Measurements from ENCODE around the gene TIAM2.
"Not testable (repeated sequence)": the region's sequence is repeated elsewhere in the genome, so short reads cannot be mapped to it uniquely, and the experiment has no call there.

Gene TIAM2

DNA sequence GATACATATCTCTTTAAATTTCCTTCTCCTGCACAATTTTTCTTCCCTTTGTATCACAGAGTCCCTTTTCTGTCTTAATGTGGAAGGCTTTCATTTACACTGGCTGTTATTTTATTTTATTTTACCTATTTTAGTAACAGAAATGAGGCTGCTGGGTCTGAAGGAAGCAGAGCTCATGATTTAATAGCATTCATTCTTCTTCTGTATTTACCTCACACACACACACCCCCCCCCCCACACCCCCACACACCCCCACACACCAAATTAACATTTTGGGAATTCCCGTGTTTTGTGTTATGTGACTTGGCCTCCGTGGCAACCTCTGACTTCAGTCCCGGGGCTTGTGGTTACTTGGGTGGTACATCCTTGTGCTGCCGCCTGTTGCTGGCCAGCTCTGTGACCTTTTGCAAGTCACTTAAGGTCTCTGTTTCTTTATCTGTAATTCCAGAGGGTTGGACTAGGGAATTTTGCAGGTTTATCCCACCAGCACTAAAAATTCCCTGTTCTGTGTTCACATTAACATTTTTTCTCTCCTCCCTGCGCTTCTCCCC, 108.8 kb downstream of the TIAM2 start:
- DNase-seq: peak; percentile 51

DNA sequence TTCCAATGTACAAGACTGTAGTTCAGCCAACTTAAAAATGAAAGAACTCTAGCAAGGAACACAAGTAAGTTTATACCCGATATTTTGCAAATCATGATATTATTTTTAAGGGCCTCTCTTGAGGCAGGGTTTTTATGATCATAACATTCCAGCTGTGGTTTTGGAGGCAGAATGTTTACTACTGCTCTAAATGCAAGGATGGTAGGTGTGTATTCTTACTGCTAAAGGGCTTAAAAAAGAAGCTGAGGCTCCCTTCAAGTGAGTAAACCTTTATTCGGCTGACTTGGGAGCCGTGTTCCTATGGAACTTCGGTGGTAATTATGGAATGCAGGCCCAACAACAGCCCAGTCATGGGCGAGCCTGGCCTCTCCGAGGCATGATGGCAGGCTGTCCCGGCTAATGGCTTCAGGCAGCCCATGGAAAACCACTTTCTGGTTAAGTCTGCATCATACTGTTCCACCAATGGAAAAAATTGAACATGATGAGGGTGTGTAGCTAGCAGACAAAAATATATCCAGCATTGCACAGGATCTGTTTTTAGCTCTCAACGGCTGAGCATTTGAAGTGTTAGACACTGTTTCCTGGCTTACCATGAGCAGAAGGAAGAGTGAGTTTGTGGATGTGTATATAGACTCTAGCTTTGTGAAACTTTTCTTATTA, 111.5 kb downstream of the TIAM2 start:
- no peak for DNase-seq

DNA sequence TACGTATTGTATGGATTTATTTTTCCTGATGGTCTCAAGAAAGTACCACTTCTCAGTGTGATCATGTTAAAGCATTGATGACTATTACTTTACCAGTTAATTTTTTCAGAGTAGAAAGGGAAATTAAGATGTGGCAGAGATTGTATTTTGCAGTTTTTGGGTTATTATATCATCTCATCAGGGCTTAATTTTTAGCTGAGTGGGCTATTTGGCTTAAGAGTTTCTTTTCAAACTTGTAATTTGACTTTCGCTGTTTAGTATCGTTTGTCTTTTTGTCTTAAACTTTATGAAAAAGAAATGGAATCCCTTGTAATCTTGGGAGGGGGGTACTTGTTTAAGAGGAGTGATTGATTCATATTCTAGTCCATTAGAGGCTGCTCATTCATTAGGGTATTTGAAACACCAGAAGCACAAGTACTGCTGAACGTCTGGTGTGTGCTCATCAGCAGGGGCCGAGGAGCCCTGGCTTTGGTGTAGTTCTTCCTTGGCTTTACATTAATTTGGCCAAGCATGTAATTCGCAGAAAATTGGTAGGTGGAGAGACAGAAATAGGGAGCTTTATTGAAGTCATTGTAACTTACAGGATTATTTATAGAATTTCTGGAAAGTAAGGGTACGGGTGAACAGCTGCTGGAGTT, 112.4 kb downstream of the TIAM2 start:
- no peak for DNase-seq

DNA sequence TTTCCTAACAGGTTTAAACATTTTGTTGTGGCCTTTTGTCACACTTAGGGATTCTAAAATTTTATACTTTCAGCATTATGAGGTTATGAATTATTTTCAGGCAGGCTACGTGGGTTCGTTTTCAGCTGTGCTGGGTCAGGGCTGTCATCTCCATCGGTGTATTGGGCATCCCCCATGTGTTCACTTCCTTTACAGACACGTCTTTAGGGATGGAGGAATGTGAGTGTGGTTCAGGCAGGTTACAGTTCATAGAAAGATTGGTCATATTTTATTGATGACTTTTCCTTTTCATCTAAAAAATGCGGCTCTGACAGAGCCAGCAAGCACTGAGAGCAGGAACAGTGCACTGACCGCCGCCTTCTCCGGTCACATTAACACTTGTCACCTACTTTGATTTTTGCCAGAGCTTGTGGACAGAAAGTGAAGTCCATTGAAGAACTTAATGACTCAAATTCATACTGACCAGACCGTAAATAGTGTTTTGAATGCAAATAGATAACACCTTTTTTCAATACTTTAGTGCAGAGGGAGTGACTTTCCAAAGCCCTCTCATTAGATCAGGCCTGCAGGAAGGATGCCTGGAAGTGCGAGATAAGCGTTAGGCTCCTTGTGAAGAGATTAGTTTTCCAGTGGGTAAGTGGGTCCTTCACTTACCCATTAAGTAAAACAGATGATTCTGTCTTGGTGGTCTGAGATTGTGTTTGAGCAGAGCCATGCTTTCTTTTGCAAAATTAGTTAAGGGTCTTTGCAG, 113.1 kb downstream of the TIAM2 start:
- no peak for DNase-seq

DNA sequence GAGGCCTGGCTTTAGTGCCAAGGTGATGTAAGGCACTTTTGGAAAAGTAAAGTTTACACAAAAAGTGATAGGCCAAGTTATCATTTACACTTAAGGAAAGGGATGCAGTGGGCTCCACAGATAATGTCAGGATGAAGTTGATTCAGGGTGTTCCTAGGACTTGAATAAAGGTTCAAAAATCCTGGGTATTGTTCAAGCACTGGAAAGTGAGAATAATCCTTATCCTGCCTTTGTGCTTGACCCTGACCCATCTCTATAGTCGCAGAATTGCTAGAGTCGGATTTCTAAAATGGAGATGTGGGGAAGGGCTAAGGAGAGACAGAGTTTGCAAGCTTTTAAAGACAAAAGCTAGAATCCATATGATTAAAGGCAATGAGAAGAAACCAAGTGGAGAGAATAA, 115.6 kb downstream of the TIAM2 start:
- no peak for DNase-seq

DNA sequence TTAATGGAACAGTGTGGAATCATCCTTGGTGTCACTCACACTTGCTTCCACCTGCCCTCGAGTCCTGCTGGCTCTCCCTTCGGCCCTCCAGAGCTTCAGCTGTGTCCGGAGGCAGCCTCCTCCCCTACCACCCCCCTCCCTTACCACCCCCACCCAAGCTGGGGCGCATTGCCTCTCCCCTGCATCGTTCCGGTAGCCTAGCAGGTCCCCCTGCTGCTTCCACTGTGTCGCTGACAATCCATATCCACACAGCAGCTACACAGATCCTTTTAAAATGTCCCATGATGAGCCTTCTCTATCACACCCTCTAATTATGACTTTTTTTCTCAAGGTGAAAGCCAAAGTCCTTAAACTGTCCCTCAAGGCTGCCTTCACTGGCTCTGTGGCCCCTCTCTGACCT, 117.6 kb downstream of the TIAM2 start:
- no peak for DNase-seq

DNA sequence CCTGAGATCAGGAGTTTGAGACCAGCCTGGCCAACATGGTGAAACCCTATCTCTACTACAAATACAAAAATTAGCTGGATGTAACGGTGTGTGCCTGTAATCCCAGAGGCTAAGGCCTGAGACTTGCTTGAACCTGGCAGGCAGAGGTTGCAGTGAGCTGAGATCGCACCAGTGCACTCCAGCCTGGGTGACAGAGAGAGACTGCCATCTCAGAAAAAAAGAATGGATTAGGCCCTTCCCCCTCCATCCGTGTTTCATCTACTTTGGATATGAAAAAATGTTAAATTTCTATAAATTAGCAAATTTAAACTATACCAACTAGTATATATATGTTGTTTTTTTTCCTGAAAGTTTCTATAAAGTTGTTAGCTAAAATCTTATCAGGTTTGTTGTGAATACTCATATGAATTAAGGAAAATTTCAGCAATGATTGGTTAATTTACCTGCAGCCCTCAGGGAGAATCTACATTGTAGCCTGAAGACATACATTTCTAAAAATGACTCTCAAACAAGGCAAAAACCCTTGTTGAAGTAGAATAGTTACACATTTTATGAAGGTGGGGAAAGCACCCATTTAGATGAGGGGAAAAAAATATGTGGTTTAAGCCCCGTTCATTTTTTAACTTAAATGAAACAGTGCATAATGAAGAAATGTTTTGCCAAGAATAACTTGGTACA, 120.9 kb downstream of the TIAM2 start:
- no peak for DNase-seq

DNA sequence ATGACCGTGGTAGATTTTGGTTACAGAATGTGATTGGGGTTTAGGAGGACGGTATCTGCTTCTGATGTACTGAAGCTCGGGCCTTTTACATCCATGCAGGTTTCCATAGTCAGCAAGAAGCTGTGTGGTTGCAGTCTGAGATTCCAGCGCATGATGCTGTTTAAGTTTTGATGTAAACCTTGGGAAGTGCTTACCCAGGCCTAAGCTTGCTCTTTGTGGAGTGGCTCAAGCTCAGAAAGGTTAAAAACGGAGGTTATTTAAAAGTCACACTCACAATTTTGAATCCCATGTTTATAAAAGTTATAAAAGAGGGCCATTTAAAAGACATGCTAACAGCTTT, 121.4 kb downstream of the TIAM2 start:
- no peak for DNase-seq

DNA sequence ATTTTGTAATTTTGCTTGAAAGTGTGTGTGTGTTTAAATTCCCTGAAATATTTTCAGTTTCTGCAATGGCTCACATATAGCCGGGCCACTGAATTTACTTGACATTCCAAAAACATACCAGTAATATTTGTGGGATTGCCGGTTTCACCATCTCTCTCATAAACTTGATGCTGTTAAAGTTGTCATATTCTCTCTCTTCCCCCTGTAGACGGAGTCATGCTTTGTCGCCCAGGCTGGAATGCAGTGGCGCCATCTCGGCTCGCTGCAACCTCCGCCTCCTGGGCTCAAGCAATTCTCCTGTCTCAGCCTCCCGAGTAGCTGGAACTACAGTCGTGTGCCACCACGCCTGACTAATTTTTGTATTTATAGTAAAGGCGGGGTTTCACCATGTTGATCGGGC, 122.1 kb downstream of the TIAM2 start:
- no peak for DNase-seq

DNA sequence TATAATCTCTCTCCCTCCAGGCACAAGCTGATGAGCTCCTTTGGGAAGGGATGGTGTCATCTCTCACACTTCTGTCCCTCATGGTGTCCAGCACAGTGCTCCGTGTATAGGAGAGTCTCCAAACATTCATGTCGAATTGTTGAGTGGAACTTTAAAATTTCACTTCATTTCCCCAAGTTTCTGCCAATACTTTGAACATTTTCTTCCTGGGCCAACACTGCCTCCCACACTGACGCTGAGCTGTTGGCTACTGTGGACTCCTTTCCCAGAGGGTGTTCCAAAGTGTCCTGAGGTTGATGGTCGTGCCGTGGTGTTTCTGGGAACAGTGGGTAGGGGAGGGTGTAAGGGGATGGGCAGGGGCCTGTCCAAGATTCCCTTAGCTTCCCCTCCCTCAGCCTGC, 122.7 kb downstream of the TIAM2 start:
- no peak for DNase-seq

DNA sequence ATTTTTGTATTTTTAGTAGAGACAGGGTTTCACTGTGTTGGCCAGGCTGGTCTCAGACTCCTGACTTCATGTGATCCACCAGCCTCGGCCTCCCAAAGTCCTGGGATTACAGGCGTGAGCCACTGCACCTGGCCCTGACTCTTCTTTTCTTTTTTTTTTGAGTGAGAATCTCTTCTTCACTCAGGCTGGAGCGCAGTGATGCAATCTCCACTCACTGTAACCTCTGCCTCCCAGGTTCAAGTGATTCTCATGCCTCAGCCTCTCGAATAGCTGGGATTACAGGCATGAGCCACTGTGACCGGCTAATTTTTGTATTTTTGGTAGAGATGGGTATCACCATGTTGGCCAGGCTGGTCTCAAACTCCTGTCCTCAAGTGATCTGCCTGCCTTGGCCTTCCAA, 124.1 kb downstream of the TIAM2 start:
- DNase-seq: not testable (repeated sequence)

DNA sequence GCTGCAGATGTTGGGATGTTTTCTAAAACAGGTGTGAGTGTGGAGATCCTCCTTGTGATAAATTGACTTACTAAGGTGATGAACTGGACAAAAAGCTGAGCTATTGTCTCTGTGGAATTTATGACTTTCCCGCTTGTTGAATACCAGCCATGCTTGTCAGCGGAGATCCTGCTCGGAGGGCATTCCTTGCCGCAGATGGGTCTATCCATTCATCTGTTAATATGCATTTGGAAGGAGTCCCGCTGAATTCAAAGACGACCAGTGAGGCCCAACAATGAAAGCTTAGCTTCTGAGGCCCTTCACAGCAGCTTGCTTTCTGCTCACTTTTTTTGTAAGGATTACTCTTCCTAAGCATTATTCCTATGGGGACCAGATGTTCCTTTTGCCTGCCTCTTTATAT, 124.9 kb downstream of the TIAM2 start:
- no peak for DNase-seq

DNA sequence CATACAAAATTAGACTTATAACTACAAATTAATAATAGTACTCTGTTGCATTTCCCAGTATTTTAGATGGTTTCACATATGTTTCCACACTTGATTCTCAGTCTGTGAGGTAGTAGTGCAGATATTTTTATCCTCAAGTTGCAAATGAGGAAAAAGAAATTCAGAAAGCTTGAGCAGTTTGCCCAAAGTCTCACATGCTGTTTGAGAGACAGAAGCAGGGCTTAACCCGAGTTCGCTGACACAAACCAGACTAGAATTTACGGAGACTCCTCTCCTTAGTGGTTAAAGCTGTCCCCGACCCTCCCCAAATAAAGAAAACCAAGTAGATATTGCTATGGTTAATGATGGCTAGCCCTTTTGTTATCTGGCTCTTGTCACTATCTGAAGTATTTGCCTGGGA, 126.2 kb downstream of the TIAM2 start:
- no peak for DNase-seq

DNA sequence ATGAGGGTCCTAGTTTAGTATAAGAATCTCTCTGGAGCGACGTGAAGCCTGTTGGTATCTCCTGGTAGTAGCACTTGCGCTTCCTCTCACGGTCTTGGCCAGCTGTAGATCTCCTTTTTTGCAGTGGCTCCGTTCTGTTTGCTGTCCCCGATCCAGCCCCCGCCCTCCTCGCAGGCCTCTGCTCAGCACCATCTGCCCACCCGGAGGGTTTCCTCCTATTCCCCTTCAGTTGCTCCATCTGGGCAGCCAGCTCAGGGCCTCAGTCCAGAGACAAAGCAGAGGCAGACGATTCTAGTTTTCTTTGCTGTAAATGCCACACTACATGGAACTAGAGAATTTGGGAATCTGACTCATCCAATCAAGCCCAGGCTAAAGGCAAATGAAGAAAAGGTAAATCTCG, 126.6 kb downstream of the TIAM2 start:
- DNase-seq: no peak

DNA sequence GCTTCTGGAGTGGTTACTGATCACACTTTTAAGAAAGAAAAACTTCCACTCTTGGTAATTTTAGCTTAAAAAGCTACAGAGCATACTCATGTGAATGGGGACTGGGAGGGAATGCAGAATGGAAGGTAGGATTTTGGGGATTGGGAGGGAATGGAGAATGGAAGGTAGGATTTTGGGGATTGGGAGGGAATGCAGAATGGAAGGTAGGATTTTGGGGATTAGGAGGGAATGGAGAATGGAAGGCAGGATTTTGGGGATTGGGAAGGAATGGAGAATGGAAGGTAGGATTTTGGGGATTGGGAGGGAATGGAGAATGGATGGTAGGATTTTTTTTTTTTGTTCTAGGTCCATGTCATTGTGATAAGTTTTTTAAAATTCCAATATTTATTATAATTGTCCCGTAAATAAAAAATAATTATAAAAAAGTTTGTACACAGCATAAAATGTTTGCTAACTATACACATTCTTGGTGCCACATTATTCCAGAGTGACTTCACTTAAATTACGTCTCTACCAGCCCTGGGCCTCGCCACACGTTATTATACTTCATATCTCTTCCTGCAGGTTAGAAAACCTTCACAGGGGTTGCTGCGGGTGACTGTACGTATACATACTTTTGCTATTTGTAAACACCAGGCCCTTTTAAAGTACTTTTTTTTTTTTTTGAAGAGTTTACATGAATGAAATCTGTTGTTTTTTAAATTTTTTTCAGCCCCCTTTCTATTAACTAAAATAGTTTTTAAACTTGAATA, 127.3 kb downstream of the TIAM2 start:
- no peak for DNase-seq

DNA sequence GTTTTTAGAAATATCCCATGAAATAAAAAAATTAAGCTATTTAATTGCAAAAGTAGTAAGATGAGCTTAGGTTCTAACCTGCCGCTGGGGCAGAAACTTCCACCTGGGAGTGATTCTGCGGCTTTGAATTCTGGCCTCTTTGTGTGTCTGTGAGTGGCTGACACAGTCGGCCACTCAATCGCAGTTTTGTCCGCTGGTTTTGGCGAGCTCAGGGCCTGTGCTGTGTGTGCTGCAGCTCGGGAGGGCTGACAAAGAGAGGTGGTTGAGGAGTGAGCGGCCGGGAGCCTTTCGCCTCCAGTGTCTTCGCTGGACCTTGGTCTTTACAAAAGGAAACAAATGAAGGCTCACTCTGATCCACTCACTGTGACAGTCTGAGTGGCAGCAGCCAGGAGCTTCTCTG, 128.4 kb downstream of the TIAM2 start:
- DNase-seq: no peak

DNA sequence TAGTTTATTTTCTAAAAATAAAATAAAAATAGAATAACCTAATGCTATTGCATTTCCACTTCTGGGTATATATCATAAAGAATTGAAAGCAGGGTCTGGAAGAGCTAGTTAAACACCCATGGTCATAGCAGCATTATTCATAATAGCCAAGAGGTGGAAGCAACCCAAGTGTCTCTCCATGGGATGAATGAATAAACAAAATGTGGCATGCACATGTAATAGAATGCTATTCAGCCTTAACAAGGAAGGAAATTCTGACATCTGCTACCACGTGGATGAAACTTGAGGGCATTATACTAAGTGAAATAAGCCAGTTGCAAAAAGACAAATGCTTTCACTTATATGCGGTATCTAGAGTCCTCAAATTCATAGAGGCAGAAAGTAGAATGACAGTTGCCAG, 130.8 kb downstream of the TIAM2 start:
- no peak for DNase-seq

DNA sequence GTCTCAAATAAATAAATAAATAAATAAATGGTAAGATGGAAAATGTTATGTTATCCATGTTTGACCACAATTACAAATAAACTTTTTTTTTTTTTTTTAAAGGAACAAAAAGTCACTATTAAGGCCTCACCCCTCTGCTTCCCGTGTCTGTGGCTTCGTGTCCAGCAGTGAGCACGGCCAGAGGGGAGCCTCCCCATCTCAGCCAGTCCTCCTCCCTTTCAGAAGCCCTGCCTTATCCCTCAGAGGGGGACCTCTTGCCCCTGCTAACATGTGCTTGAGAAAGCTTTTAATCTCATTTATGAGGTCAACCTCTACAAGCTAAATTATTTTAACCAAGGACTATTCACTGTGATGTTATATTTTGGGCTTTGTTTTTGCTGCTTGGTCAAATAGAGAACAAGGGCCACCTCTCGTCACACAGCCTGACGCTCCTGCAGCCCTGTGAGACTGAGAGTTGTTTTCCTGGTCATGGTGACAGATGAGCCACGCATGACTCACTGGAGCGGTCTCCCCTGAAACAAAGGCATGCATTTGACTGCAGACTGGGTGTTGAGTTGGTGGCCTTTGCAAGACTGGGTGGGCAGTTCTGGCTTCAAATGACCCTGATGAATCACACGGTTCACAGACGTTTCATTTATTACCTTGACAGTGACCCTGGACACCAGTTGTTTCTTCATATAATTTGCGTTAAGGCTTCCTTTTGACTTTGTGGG, 131.8 kb downstream of the TIAM2 start:
- DNase-seq: peak; percentile 70

DNA sequence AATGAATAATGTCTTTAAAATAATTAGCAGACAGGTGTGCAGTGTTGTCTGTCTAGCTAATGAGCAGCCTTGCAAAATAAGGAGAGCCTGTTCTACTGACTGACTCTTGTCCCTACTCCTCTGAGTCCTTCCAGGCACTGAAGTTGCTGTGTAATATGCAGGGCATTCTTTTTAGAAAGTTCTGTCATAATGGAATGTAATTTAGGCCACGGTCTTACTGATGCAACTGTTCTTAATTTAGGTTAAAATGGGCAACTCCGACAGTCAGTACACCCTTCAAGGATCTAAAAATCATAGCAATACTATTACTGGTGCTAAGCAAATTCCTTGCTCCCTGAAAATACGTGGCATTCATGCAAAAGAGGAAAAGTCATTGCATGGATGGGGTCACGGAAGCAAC, 133.9 kb downstream of the TIAM2 start:
- no peak for DNase-seq

DNA sequence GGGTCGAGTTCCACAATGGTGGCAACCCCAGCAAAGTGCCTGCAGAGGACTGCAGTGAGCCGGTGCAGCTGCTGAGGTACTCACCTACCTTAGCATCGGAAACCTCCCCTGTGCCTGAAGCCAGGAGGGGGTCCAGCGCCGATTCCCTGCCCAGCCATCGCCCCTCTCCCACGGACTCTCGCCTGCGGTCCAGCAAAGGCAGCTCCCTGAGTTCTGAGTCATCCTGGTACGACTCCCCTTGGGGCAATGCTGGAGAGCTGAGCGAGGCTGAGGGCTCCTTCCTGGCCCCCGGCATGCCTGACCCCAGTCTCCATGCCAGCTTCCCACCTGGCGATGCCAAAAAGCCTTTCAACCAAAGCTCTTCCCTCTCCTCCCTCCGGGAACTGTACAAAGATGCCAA, 134.6 kb downstream of the TIAM2 start:
- no peak for DNase-seq

DNA sequence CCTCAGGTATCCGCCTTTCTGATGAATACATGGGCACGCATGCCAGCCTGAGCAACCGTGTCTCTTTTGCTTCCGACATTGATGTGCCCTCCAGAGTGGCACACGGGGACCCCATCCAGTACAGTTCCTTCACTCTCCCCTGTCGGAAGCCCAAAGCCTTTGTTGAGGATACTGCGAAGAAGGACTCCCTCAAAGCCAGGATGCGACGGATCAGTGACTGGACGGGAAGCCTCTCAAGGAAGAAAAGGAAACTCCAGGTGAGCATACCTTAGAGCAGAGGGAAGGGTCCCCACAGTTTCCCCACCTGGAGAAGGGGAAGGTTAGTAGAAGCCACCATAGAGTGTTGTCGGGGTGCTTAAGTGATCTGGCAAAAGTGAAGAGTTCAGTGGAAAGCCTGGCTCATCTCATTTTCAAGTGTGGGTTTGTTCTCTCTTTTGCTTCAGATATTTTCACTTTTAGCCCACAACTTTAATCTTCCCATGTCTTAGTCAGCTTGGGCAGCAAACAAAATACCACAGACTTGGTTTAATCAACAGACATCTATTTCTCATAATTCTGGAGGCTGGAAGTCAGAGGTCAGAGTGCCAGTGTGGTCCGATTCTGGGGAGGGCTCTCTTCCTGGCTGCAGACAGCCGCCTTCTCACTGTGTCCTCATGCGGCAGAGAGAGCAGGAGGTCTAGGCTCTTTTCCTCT, 135.2 kb downstream of the TIAM2 start:
- DNase-seq: peak; percentile 26

DNA sequence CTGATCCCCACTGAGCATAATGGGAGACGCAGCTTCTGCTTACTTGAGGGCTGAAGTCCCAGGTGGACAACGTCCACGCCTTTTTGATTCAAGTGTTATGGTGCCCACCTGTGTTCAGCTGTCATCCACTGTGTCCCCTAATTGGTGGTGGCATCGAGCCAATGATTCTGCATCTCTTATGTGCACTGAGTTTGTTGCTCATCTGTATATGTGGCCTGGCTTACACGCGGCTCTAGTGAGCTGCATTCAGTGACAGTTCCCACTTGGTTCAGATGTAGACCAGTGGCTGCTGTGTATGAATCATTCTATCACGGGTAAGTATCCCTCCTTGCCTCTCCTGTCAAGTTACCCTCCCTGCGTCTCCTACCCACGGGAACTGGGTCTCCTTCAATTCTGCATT, 137.5 kb downstream of the TIAM2 start:
- DNase-seq: no peak

All from activated naive CD4-positive, alpha-beta T cell treated with Interleukin-2 at 50 U/mL for 16 hours (primary cell).